GM12801 (cell line): Measurements from ENCODE around the gene ATP10D.

Experiments
- CTCF ChIP-seq: IDR thresholded peaks from one replicate; pipeline ENCODE4 v1.5.1; 2011; ENCODE audit warnings: control low read depth; ENCODE audit not compliant: insufficient read length; ENCODE audit errors: extremely low read depth

The ATP10D gene

GRCh38 chr4:47561331-47561730 is 76.3 kb downstream of the ATP10D start:
- no peak for TF ChIP-seq CTCF

GRCh38 chr4:47562297-47562696 is 77.2 kb downstream of the ATP10D start:
- no peak for TF ChIP-seq CTCF

- TF ChIP-seq CTCF: no peak
Measured at GRCh38 chr4:47566566-47566965, 81.5 kb downstream of the ATP10D start.

GRCh38 chr4:47566969-47567368 is 81.9 kb downstream of the ATP10D start:
- TF ChIP-seq CTCF: no peak

- no peak for TF ChIP-seq CTCF
Measured at GRCh38 chr4:47567511-47567910, 82.4 kb downstream of the ATP10D start.

GRCh38 chr4:47570816-47571215 is 85.7 kb downstream of the ATP10D start:
- no peak for TF ChIP-seq CTCF

GRCh38 chr4:47572981-47573380 is 87.9 kb downstream of the ATP10D start:
- no peak for TF ChIP-seq CTCF
